ENCODE measurements around the gene KCNK2.
"Not testable (repeated sequence)": the region's sequence is repeated elsewhere in the genome, so short reads cannot be mapped to it uniquely, and the experiment has no call there.

DNA sequence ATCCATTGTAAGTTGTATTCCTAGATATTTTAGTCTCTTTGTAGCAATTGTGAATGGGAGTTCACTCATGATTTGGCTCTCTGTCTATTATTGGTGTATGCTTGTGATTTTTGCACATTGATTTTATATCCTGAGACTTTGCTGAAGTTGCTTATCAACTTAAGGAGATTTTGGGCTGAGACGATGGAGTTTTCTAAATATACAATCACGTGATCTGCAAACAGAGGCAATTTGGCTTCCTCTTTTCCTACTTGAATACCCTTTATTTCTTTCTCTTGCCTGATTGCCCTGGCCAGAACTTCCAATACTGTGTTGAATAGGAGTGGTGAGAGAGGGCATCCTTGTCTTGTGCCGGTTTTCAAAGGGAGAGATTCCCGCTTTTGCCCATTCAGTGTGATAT, 80.6 kb downstream of the KCNK2 start:
- TF ChIP-seq, protein P1, sequence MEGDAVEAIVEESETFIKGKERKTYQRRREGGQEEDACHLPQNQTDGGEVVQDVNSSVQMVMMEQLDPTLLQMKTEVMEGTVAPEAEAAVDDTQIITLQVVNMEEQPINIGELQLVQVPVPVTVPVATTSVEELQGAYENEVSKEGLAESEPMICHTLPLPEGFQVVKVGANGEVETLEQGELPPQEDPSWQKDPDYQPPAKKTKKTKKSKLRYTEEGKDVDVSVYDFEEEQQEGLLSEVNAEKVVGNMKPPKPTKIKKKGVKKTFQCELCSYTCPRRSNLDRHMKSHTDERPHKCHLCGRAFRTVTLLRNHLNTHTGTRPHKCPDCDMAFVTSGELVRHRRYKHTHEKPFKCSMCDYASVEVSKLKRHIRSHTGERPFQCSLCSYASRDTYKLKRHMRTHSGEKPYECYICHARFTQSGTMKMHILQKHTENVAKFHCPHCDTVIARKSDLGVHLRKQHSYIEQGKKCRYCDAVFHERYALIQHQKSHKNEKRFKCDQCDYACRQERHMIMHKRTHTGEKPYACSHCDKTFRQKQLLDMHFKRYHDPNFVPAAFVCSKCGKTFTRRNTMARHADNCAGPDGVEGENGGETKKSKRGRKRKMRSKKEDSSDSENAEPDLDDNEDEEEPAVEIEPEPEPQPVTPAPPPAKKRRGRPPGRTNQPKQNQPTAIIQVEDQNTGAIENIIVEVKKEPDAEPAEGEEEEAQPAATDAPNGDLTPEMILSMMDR (IDR thresholded peaks at IDR 0.05), result not testable (repeated sequence)
- not testable (repeated sequence) for TF ChIP-seq POLR2A (IDR thresholded peaks at IDR 0.05)
